HG03060 (cell line): ENCODE measurements around the gene DOK7.

ENCODE experiments used
- ATAC-seq: cut with Tn5 transposase; IDR thresholded peaks from one replicate; pipeline ENCODE4 v1.9.1; 2021; ENCODE audit warnings: low read depth, moderate number of reproducible peaks; ENCODE audit not compliant: unreplicated experiment

Gene DOK7

GRCh38 chr4:3427134-3427476 is 36.0 kb upstream of the DOK7 start:
- ATAC-seq, result no peak

DNA sequence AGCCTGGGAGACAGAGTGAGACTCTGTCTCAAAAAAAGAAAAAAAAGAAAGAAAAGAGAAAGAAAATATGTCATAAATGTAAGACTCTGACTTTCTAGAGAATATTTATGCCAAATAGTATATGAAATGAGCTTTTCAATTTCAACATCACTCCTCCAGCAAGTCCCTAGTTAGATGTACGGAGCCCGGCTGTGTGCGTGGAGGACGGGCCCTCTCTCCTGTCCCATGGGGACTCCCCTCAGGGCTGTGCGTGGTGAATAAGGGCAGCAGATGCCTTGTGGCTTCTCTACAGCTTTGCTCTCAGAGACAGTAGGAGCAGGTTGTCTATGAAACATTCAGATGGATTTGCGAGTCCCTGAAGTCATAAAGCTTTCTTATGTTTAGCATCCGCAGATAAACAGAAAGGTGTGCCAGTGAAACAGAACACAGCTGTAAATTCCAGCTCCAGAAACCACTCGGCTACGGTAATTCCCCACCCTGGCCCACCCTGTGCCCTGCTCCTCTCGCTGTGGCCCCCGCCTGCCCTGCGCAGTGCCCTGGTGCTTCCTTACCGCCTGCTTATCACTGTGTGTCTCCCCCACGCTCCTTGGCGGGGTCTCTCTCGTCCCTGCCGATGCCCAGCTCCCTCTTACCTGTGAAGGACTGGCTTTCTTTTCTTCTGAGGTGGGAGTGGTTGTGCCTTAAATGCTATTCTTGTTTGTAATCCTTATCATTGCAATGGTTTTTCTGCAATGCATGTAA is 35.2 kb upstream of the DOK7 start:
- ATAC-seq, result no peak

DNA sequence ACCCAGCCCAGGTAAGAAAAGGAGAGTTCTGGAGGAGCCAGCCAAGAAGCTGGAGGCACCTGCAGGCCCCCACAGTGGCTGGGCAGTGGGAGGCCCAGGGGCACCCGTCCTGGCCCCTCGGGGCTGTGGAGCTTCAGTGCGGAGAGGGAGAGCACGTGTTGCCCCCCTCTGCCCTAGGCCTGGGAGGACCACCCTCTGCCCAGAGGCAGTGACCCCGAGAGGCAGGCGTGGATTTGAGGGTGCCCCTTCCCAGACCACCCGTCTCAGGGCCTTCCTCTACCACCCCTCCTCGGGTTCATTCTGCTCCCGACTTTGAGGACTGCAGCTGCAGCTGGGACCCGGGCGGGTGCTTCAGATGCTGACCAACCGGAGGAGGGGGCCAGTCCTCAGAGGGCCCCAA is 33.5 kb upstream of the DOK7 start:
- ATAC-seq, result no peak

DNA sequence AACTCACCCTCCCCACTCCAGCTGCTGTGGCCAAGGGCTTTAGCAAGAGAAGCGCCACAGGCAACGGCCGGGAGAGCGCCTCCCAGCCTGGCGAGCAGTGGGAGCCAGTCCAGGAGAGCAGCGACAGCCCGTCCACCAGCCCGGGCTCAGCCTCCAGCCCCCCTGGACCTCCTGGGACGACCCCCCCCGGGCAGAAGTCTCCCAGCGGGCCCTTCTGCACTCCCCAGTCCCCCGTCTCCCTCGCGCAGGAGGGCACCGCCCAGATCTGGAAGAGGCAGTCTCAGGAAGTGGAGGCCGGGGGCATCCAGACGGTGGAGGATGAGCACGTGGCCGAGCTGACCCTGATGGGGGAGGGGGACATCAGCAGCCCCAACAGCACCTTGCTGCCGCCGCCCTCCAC is 32.6 kb upstream of the DOK7 start:
- no peak for ATAC-seq

GRCh38 chr4:3431446-3431993 is 31.6 kb upstream of the DOK7 start:
- no peak for ATAC-seq

DNA sequence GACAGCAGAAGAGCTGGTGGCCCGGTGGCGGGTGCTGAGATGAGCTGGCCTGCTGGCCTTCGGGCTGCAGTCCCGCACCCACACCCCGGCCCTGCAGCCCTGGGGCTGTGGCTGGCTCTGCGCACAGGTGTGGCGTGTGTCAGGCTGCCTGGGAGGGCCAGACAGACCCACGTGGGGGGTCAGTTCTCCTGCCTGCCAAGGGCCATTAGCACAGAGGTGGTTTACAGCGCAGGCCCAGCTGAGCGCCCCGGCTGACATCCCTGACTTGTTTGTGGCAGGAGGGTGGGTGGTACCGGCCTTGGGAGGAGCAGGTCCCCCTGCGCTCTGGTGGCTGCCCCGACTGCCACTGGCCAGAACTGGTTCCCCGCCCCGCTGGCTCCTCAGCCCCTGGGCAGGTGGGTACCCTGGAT is 30.7 kb upstream of the DOK7 start:
- no peak for ATAC-seq

GRCh38 chr4:3433138-3433869 is 29.8 kb upstream of the DOK7 start:
- no peak for ATAC-seq

DNA sequence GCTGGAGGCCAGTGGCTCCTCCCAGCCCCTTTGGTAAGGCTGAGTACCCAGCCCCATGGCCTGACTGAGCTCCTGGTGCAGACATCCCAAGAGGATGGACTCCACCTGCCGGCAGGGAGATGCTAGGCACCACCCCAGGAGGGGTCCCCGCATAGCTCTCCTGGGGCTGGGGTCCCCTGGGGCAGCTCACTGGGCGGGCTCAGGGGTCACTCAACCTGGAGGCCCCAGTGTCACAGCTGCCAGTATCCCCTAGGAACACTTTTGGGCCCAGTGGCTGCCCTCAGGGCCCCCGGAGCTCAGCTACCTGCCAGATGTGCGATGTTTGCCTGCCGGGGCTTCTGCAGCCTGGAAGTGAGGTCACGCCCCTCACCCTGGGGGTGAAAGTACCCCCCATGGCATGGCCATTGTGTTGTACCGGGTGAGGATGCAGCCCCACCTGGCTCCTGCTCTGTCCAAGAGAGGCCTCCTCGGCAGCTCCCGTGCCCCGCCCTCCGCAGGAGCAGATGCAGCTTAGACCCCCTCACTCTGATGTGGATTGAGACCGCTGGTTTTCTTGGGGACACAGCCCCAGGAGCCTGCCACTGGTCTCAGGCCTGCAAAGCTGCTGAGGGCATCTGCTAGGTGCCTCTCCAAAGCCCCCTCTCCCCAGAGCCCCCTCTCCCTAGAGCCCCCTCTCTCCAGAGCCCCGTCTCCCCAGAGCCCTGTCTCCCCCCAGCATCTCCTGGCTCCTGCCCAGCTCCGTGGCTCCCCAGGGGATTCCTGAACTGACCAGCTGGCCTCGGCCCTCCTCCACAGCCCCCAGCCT is 28.0 kb upstream of the DOK7 start:
- no peak for ATAC-seq

GRCh38 chr4:3435686-3435956 is 27.5 kb upstream of the DOK7 start:
- no peak for ATAC-seq

DNA sequence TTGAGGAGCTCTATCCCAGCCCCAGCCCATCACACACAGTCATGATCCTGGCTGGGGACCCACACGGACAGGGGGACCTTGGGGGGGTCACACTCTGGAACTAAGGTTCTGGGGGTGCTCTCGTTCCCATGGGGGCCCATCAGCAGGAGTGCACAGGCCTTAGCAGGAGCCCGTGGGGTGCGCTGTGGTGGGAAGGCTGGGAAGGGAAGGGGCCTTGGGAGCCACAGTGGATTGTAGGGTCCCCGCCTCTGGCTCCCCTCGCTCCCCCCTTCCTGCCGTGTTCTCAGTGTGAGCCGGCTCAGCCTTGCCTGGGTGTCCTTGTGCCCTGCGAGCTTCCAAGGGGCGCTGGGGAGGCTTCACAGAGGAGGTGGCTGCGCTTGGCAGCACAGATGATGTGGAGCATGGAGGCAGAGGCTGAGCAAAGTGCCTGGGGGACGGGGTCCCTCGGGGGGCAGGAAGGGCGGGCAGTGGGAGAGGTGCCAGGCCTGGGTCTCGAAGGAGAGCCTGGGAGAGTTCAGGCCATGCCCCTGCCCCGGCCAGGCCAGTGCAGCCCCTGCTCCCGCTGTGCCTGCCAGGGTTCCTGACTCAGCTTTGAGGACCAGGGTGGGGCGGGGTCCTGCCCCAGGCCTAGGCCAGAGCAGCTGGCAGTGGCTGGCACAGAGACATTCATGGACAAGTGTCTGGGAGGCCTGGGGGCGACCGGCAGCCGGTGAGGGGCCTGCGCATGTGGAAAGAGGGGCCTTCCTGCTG is 26.9 kb upstream of the DOK7 start:
- ATAC-seq, result no peak

GRCh38 chr4:3436798-3437581 is 26.1 kb upstream of the DOK7 start:
- no peak for ATAC-seq

DNA sequence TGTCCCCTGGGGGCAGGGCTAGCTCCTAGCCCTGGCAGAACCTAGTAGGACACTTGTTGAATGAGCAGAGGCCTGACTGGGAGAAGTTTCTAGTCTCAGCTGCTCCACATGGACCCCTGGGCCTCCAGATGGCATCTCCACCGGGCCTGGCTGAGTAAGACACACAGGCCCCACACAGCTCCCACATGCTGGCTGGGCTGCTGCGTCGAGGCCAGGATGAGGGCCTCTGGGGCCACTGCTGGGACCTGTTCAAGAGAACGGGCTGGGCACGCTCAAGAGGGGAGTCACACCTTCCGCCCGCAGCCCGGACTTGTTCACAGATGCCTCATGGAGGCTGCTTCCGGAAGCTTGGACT is 25.5 kb upstream of the DOK7 start:
- ATAC-seq, result no peak

- ATAC-seq, result no peak
Observed at GRCh38 chr4:3437998-3438846, 24.9 kb upstream of the DOK7 start.

DNA sequence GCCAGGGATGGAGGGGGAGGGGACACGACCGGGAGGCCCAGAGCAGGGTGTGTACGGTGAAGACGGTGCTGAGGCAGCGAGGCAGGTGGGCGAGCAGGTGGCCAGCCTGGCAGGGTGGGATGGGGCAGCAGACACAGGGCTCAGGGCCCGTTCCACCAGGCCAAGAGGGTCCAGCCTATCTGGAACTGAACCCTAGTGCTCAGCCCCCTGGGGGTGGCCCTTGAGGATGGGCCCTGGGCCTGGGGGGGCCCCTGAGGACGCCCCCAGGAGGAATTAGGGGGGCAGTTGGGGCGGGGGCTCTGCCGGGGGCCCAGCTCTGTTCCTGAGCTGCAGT is 24.3 kb upstream of the DOK7 start:
- no peak for ATAC-seq

- no peak for ATAC-seq
Observed at GRCh38 chr4:3439391-3439790, 23.7 kb upstream of the DOK7 start.

- ATAC-seq, result no peak
Observed at GRCh38 chr4:3440011-3440410, 23.1 kb upstream of the DOK7 start.

DNA sequence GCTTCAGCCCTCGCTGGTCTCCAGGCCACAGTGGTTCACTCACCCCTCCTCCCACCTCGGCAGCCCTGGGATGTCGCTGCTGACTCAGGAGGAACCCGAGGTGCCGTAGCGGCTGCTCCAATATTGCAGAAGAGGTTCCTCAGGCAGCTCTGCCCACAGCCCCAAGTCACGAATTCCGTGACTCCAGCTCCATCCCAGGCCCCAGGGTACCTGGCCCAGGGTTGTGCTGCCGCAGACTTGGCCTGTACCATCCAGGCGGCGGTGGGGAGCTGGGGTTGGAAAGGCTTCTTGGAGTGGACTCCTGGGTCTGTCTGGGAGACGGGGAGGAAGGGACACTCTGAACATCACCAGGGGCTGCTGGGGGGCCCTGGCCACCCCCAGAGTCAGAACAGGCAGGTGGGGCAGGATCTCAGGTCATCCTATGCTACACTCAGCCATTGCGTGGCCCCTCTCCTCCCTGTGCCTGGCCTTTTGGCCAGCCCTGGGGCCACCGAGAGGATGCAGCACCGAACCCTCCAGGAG is 22.1 kb upstream of the DOK7 start:
- ATAC-seq, result no peak

DNA sequence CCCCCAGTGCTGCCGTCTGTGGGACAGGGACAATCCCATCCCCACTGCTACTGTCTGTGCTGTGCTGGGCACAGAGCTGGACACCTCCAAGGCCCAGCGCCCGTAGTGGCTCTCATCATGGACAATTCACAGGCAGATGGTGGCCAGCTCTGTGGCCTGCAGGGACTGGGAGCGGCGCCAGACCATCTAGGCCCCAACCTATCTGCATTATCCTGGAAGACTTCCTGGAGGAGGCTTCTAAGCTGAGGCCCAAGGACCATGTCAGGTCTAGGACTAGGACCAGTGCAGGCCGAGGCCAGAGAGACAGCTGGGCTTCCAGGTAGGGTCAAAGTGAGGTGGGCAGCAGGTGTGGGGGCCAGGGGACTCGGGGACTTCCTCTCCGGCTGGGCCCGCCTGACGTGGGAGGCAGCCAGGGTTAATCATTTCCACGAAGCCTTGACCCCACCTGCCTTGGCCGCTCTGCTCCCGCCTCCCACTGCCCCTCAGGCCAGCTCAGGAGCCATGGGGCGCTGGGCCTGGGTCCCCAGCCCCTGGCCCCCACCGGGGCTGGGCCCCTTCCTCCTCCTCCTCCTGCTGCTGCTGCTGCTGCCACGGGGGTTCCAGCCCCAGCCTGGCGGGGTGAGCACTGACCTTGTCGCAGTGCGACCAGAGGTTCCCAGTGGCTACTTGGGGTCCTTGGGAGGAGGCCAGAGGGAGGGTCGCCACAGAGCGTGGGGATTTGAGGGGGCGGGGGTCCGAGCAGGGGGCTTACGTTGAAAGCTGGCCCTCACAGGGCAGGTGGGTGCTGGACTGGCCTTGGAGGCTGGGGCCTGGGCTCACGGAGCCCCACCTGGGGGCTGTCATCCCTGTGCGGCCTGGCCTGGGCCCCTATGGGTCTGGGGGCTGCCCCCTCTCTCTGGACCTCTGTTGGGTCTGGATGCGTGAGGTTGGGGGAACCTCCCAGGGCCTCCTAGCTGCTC is 21.3 kb upstream of the DOK7 start, which contains the start of gene HGFAC:
Gene HGFAC (plus strand): TSS at position 468 of the 959 bp plus-strand sequence. CDS start 34 bp downstream, at position 502.
- no peak for ATAC-seq
